Trophoblast cell (in vitro differentiated cells and primary cell): ENCODE results near the gene NFYC.

Source experiments
- DNase-seq, 2 donors: peaks; one replicate each; pipeline ENCODE4 v3.0.0-alpha.2; 2016
- H2AFZ ChIP-seq: 2 replicates; pipeline ENCODE4 v1.6.1; 2013; ENCODE audit warnings: low read length, moderate library complexity, mild to moderate bottlenecking; ENCODE audit not compliant: insufficient read depth, poor library complexity
- H2AK5ac ChIP-seq: 2 replicates; pipeline ENCODE4 v1.6.1; 2013; ENCODE audit warnings: mild to moderate bottlenecking, low read length
- H2BK120ac ChIP-seq: 2 replicates; pipeline ENCODE4 v1.6.1; 2013; ENCODE audit warnings: low read length, mild to moderate bottlenecking, moderate library complexity; ENCODE audit not compliant: insufficient read depth, poor library complexity
- H2BK12ac ChIP-seq: 2 replicates; pipeline ENCODE4 v1.6.1; 2013; ENCODE audit warnings: mild to moderate bottlenecking, low read length, moderate library complexity
- H2BK5ac ChIP-seq: 2 replicates; pipeline ENCODE4 v1.6.1; 2013; ENCODE audit warnings: low read length, low read depth, moderate library complexity, mild to moderate bottlenecking; ENCODE audit not compliant: poor library complexity
- H3K14ac ChIP-seq: 2 replicates; pipeline ENCODE4 v1.6.1; 2013; ENCODE audit warnings: mild to moderate bottlenecking, low read length
- H3K18ac ChIP-seq: 2 replicates; pipeline ENCODE4 v1.6.1; 2013; ENCODE audit warnings: mild to moderate bottlenecking, low read length
- H3K23ac ChIP-seq: 2 replicates; pipeline ENCODE4 v1.6.1; 2013; ENCODE audit warnings: low read length
- H3K27ac ChIP-seq: 2 replicates; pipeline ENCODE4 v1.5.1; 2013; ENCODE audit warnings: low read depth, mild to moderate bottlenecking, inconsistent platforms, low read length, moderate library complexity
- H3K27me3 ChIP-seq: 2 replicates; pipeline ENCODE4 v1.6.1; 2013; ENCODE audit warnings: inconsistent platforms, mild to moderate bottlenecking, low read length, moderate library complexity; ENCODE audit not compliant: insufficient read depth
- H3K36me3 ChIP-seq, 2 experiments: 1 replicate in 1 of 2; 2 replicates in 1 of 2; pipeline ENCODE4 v1.6.1; 2013; ENCODE audit warnings: low read length in 2 of 2, mild to moderate bottlenecking in 2 of 2, moderate library complexity in 1 of 2; ENCODE audit not compliant: insufficient read depth in 2 of 2, control insufficient read depth in 1 of 2
- H3K4ac ChIP-seq: 2 replicates; pipeline ENCODE4 v1.6.1; 2013; ENCODE audit warnings: low read depth, mild to moderate bottlenecking, low read length, moderate library complexity
- H3K4me1 ChIP-seq, 2 experiments: 1 replicate in 1 of 2; 2 replicates in 1 of 2; pipeline ENCODE4 v1.6.1; 2013; ENCODE audit warnings: low read length in 2 of 2, mild to moderate bottlenecking in 2 of 2, moderate library complexity in 1 of 2; ENCODE audit not compliant: insufficient read depth in 2 of 2, control insufficient read depth in 1 of 2
- H3K4me2 ChIP-seq: 2 replicates; pipeline ENCODE4 v1.6.1; 2013; ENCODE audit warnings: inconsistent platforms, mild to moderate bottlenecking, low read length, moderate library complexity
- H3K4me3 ChIP-seq: 2 replicates; pipeline ENCODE4 v1.5.1; 2013; ENCODE audit warnings: mild to moderate bottlenecking, low read depth, low read length, inconsistent platforms
- H3K79me1 ChIP-seq: one replicate; pipeline ENCODE4 v1.6.1; 2013; ENCODE audit warnings: low read length
- H3K79me2 ChIP-seq: 2 replicates; pipeline ENCODE4 v1.6.1; 2013; ENCODE audit warnings: low read length, mild to moderate bottlenecking; ENCODE audit not compliant: control insufficient read depth, insufficient read depth, poor library complexity
- H3K9ac ChIP-seq: 2 replicates; pipeline ENCODE4 v1.6.1; 2013; ENCODE audit warnings: mild to moderate bottlenecking, low read length
- H3K9me3 ChIP-seq: 2 replicates; pipeline ENCODE4 v1.6.1; 2013; ENCODE audit warnings: low read depth, mild to moderate bottlenecking, control low read depth, inconsistent platforms, low read length; ENCODE audit not compliant: insufficient read depth
- H4K12ac ChIP-seq: 2 replicates; pipeline ENCODE4 v1.6.1; 2013; ENCODE audit warnings: low read depth, mild to moderate bottlenecking, low read length, moderate library complexity
- H4K8ac ChIP-seq: 2 replicates; pipeline ENCODE4 v1.6.1; 2013; ENCODE audit warnings: low read depth, mild to moderate bottlenecking, low read length, moderate library complexity
- H4K91ac ChIP-seq: one replicate; pipeline ENCODE4 v1.6.1; 2013; ENCODE audit warnings: low read depth, mild to moderate bottlenecking, low read length, moderate library complexity
- WGBS: extraction: QIAGEN DNeasy Blood & Tissue Kit; methylation state at CpG from one replicate; pipeline ENCODE4 v1.1.7; 2013; ENCODE audit warnings: missing lambda C conversion rate; ENCODE audit not compliant: insufficient read length, insufficient coverage; ENCODE audit errors: extremely low coverage; 5-methylcytosine and 5-hydroxymethylcytosine counted together

The NFYC gene

GRCh38 chr1:40753142-40753882 is 61.8 kb downstream of the NFYC start:
- no CpG with 5 or more reads among the region's 8 CpGs for WGBS
- Histone ChIP-seq H3K4me2 (no peak overlapping the region), H2BK5ac (no peak overlapping the region), H2BK120ac (no peak overlapping the region), H4K91ac (no peak overlapping the region), H2BK12ac (no peak overlapping the region), H3K23ac (no peak overlapping the region), H3K9me3 (no peaks in the 10 kb centered on the region), H3K79me2 (no peaks in the 10 kb centered on the region), H2AFZ (no peak overlapping the region), H3K14ac (no peak overlapping the region), H3K27me3 (no peaks in the 10 kb centered on the region), H3K18ac (no peak overlapping the region), H3K4me1 (no peaks in the 10 kb centered on the region), H3K9ac (no peak overlapping the region), H2AK5ac (no peak overlapping the region), H3K4me3 (no peak overlapping the region), H3K27ac (no peak overlapping the region), H4K12ac (no peak overlapping the region), H3K4ac (no peak overlapping the region), H4K8ac (no peak overlapping the region), H3K79me1 (no peaks in the 10 kb centered on the region), H3K36me3 (peaks cover 21 to 50% of the 10 kb centered on the region in 2 experiments)
- no peak for DNase-seq

GRCh38 chr1:40754201-40754600 is 62.7 kb downstream of the NFYC start:
- Histone ChIP-seq H3K79me2 (no peaks in the 10 kb centered on the region), H2AFZ (no peak overlapping the region)

GRCh38 chr1:40755067-40755466 is 63.6 kb downstream of the NFYC start:
- Histone ChIP-seq H3K79me1 (no peaks in the 10 kb centered on the region), H4K8ac (no peak overlapping the region), H2AFZ (no peak overlapping the region), H3K18ac (no peak overlapping the region), H3K27ac (no peak overlapping the region), H2BK120ac (no peak overlapping the region), H3K4me1 (no peaks in the 10 kb centered on the region), H3K27me3 (no peaks in the 10 kb centered on the region), H2BK12ac (no peak overlapping the region), H4K12ac (no peak overlapping the region), H3K14ac (no peak overlapping the region), H4K91ac (no peak overlapping the region), H3K9me3 (no peaks in the 10 kb centered on the region), H3K23ac (no peak overlapping the region), H2AK5ac (no peak overlapping the region), H3K4me3 (no peak overlapping the region), H3K36me3 (peaks cover 27 to 62% of the 10 kb centered on the region in 2 experiments), H3K4ac (no peak overlapping the region), H3K79me2 (no peaks in the 10 kb centered on the region), H3K9ac (no peak overlapping the region), H2BK5ac (no peak overlapping the region), H3K4me2 (no peak overlapping the region)
- no CpG with 5 or more reads among the region's 4 CpGs for WGBS
- peak in 1 of 2 donors; percentile 9 for DNase-seq

More at GRCh38 chr1:40754201-40754600, 62.7 kb downstream of the NFYC start:
- peaks cover 24 to 56% of the 10 kb centered on the region in 2 experiments for H3K36me3 ChIP-seq
- no peak overlapping the region for H3K27ac ChIP-seq
- H2AK5ac ChIP-seq = no peak overlapping the region
- no peak overlapping the region for H2BK5ac ChIP-seq
- H3K9ac ChIP-seq = no peak overlapping the region
- no peaks in the 10 kb centered on the region for H3K4me1 ChIP-seq
- no peak overlapping the region for H3K4me2 ChIP-seq
- H2BK120ac ChIP-seq = no peak overlapping the region
- no peak overlapping the region for H3K14ac ChIP-seq
- H2BK12ac ChIP-seq = no peak overlapping the region
- no peak overlapping the region for H3K23ac ChIP-seq
- H4K91ac ChIP-seq = no peak overlapping the region
- H3K9me3 ChIP-seq = no peaks in the 10 kb centered on the region
- H3K18ac ChIP-seq = no peak overlapping the region
- no peak for DNase-seq
- H3K4ac ChIP-seq = no peak overlapping the region
- no peaks in the 10 kb centered on the region for H3K79me1 ChIP-seq
- WGBS = no CpG with 5 or more reads among the region's 8 CpGs
- H4K8ac ChIP-seq = no peak overlapping the region
- no peak overlapping the region for H4K12ac ChIP-seq
- no peaks in the 10 kb centered on the region for H3K27me3 ChIP-seq
- no peak overlapping the region for H3K4me3 ChIP-seq

DNA sequence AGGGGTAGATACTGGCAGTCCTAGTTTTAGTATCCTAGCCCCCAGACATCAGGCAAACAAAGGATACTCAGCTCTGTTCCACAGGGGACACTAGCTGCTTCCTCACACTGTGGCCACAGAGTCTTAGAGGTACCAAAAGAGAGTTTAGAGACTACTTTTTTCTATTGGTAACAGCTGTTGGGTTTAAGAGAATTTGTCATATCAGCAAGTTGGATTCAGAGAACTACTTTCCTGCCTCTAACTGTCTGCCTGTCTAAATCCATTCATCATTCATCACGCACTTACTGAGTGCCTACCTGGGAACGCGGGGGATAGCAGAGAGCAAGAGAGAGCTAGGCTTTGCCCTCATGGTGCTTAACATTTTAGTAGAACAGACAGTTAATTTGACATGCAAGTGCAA is 65.0 kb downstream of the NFYC start:
- WGBS = no CpG with 5 or more reads among the region's 3 CpGs
- Histone ChIP-seq H3K9me3 (no peaks in the 10 kb centered on the region), H2BK5ac (no peak overlapping the region), H3K4me3 (no peak overlapping the region), H4K91ac (no peak overlapping the region), H3K27me3 (no peaks in the 10 kb centered on the region), H3K23ac (no peak overlapping the region), H3K18ac (no peak overlapping the region), H2BK120ac (no peak overlapping the region), H3K36me3 (peaks cover 37 to 70% of the 10 kb centered on the region in 2 experiments), H3K9ac (no peak overlapping the region), H4K8ac (no peak overlapping the region), H2BK12ac (no peak overlapping the region), H2AFZ (no peak overlapping the region), H4K12ac (no peak overlapping the region), H2AK5ac (no peak overlapping the region), H3K4ac (no peak overlapping the region), H3K14ac (no peak overlapping the region), H3K79me1 (no peaks in the 10 kb centered on the region), H3K27ac (no peak overlapping the region), H3K4me1 (no peaks in the 10 kb centered on the region), H3K79me2 (no peaks in the 10 kb centered on the region), H3K4me2 (no peak overlapping the region)
- no peak for DNase-seq
